NCI-H2196 (cell line): ENCODE results near the gene SAPCD1.
"Not testable (repeated sequence)": the region's sequence is repeated elsewhere in the genome, so short reads cannot be mapped to it uniquely, and the experiment has no call there.

Experiments used
- DNase-seq: peaks from one replicate; lab custom pipeline; 2025; ENCODE audit not compliant: unreplicated experiment; lab: John Stamatoyannopoulos, UW

The SAPCD1 gene

DNA sequence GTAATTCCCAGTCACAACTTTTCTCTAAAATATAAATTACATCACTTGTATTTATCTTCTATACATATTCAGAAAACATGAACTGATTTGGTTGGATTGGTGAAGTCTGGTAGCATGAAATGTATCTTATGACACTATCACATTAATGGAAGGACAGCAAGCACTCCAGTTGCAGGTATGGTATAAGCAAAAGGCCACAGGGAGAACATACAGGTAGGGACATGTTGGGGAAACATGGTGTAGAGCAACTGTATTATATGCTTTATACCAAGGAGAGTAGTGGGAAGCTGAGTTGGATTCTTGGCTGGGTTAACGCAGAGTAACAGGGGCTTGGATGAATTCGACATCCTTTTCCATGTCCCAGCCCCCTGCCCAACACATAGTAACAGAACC, 34.5 kb downstream of the SAPCD1 start:
- DNase-seq = no peak

DNA sequence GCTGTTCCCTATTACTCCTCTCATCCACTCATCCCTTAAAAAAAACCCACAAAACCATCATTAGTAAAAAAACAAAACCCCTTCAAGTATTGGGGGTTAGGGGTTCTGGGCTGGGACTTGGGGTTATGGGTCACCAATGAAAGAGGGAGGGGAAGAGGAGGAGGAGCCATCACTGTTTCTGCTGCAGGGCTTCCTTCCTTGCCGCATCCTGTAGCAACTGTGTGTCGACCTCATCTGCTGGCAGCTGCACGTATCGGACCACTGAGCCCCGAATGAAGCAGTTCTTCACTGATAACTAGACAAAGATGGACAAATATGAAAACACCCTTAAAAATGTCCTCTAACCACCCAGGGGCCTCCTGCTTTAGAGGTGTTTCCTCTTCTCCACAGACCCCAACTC, 35.1 kb downstream of the SAPCD1 start:
- DNase-seq = no peak

DNA sequence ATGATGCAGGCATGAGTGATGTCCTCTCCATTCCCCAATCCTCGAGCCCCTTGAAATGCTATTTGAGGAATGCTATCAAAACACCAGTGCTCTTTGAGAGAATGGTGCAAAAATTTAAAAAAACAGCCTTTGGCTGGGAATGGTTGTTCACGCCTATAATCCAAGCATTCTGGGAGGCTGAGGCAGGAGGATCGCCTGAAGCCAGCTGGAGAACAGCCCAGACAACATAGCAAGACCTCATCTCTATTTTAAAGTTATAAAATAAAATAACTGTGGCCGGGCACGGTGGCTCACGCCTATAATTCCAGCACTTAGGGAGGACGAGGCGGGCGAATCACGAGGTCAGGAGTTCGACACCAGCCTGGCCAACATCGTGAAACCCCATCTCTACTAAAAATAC, 37.3 kb downstream of the SAPCD1 start:
- no peak for DNase-seq

DNA sequence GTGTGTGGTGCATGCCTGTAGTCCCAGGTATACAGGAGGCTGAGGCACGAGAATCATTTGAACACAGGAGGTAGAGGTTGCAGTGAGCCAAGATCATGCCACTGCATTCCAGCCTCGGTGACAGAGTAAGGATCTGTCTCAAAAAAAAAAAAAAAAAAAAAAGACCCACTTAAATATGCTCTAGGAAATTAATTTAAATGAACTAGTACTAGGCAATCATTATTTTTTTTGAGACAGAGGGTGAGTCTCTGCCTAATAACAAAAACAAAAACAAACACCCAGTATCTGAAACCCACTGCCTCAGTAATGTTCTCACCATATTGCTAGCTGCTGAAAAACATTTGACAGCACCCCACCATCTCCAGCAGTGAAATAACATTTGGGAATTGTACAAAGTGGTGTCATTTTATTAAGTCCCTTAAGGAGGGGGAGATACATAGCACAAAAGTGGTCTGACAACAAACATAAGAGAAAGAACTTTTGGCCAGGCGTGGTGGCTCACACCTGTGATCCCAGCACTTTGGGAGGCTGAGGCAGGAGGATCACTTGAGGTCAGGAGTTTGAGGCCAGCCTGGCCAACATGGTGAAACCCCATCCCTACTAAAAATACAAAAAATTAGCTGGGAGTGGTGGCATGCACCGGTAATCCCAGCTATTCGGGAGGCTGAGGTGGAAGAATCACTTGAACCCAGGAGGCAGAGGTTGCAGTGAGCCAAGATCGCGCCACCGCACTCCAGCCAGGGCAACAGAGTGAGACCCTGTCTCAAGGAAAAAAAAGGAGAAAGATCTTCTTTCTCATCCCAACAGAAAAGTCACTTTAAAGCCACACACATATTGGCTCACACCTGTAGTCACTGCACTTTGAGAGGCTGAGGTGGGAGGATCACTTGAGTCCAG, 38.8 kb downstream of the SAPCD1 start:
- not testable (repeated sequence) for DNase-seq

DNA sequence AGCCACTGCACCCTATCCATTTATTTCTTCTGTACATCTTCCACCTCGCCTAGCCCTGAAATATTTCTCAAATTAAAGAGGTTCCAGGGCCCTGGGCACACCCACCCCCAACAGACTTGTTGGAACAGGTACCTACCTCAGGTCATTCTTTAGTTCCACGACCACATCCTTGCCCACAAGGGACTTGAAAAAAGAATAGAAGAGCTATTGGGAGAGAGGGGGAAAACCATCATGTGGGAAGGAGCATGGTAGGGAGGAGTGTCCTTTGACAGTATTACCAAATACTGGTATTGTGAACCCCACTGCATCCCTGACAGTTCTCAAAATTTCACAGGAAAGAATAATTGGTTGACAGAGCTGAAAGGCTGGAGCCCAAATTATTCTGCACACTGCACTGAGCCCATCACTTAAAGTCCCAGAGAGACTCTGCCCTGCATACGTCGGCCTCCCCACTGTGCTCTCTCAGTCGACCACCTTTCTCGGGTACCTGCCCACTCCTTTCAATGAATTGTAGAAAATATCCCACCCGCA, 43.5 kb downstream of the SAPCD1 start:
- DNase-seq = no peak

- DNase-seq = peak; percentile 95
These were observed 44.2 kb downstream of the SAPCD1 start, which contains the start of gene LSM2 for GRCh38 chr6:31806470-31807272. Gene LSM2 (minus strand): TSS chr6:31806966. CDS start chr6:31806757, 209 bp downstream.

GRCh38 chr6:31808599-31808998, 46.1 kb downstream of the SAPCD1 start:
- not testable (repeated sequence) for DNase-seq

GRCh38 chr6:31811645-31812044, 49.2 kb downstream of the SAPCD1 start:
- no peak for DNase-seq

DNA sequence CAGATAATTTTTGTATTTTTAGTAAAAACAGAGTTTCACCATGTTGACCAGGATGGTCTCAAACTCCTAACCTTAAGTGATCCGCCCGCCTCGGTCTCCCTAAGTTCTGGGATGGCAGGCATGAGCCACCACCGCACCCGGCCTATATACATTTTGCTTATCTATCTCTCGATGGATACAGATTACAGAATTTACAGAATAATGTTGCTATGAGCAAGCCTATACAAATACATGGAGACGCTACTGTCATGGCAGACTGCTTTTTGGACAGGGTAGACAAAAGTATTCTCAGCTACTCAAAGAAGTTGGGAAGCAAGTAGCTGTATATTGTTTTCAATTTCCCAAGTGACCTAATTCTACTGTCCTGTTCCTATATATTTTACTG, 51.0 kb downstream of the SAPCD1 start:
- no peak for DNase-seq
